Trophoblast cell (in vitro differentiated cells and primary cell): ENCODE data around the gene MPI.

ENCODE experiments used
- DNase-seq, 2 donors: peaks; one replicate each; pipeline ENCODE4 v3.0.0-alpha.2; 2016
- H2AFZ ChIP-seq: 2 replicates; pipeline ENCODE4 v1.6.1; 2013; ENCODE audit warnings: low read length, moderate library complexity, mild to moderate bottlenecking; ENCODE audit not compliant: insufficient read depth, poor library complexity
- H2AK5ac ChIP-seq: 2 replicates; pipeline ENCODE4 v1.6.1; 2013; ENCODE audit warnings: mild to moderate bottlenecking, low read length
- H2BK120ac ChIP-seq: 2 replicates; pipeline ENCODE4 v1.6.1; 2013; ENCODE audit warnings: low read length, mild to moderate bottlenecking, moderate library complexity; ENCODE audit not compliant: insufficient read depth, poor library complexity
- H2BK12ac ChIP-seq: 2 replicates; pipeline ENCODE4 v1.6.1; 2013; ENCODE audit warnings: mild to moderate bottlenecking, low read length, moderate library complexity
- H2BK5ac ChIP-seq: 2 replicates; pipeline ENCODE4 v1.6.1; 2013; ENCODE audit warnings: low read length, low read depth, moderate library complexity, mild to moderate bottlenecking; ENCODE audit not compliant: poor library complexity
- H3K14ac ChIP-seq: 2 replicates; pipeline ENCODE4 v1.6.1; 2013; ENCODE audit warnings: mild to moderate bottlenecking, low read length
- H3K18ac ChIP-seq: 2 replicates; pipeline ENCODE4 v1.6.1; 2013; ENCODE audit warnings: mild to moderate bottlenecking, low read length
- H3K23ac ChIP-seq: 2 replicates; pipeline ENCODE4 v1.6.1; 2013; ENCODE audit warnings: low read length
- H3K27ac ChIP-seq: 2 replicates; pipeline ENCODE4 v1.5.1; 2013; ENCODE audit warnings: low read depth, mild to moderate bottlenecking, inconsistent platforms, low read length, moderate library complexity
- H3K27me3 ChIP-seq: 2 replicates; pipeline ENCODE4 v1.6.1; 2013; ENCODE audit warnings: inconsistent platforms, mild to moderate bottlenecking, low read length, moderate library complexity; ENCODE audit not compliant: insufficient read depth
- H3K36me3 ChIP-seq, 2 experiments: 1 replicate in 1 of 2; 2 replicates in 1 of 2; pipeline ENCODE4 v1.6.1; 2013; ENCODE audit warnings: low read length in 2 of 2, mild to moderate bottlenecking in 2 of 2, moderate library complexity in 1 of 2; ENCODE audit not compliant: insufficient read depth in 2 of 2, control insufficient read depth in 1 of 2
- H3K4ac ChIP-seq: 2 replicates; pipeline ENCODE4 v1.6.1; 2013; ENCODE audit warnings: low read depth, mild to moderate bottlenecking, low read length, moderate library complexity
- H3K4me1 ChIP-seq, 2 experiments: 1 replicate in 1 of 2; 2 replicates in 1 of 2; pipeline ENCODE4 v1.6.1; 2013; ENCODE audit warnings: low read length in 2 of 2, mild to moderate bottlenecking in 2 of 2, moderate library complexity in 1 of 2; ENCODE audit not compliant: insufficient read depth in 2 of 2, control insufficient read depth in 1 of 2
- H3K4me2 ChIP-seq: 2 replicates; pipeline ENCODE4 v1.6.1; 2013; ENCODE audit warnings: inconsistent platforms, mild to moderate bottlenecking, low read length, moderate library complexity
- H3K4me3 ChIP-seq: 2 replicates; pipeline ENCODE4 v1.5.1; 2013; ENCODE audit warnings: mild to moderate bottlenecking, low read depth, low read length, inconsistent platforms
- H3K79me1 ChIP-seq: one replicate; pipeline ENCODE4 v1.6.1; 2013; ENCODE audit warnings: low read length
- H3K79me2 ChIP-seq: 2 replicates; pipeline ENCODE4 v1.6.1; 2013; ENCODE audit warnings: low read length, mild to moderate bottlenecking; ENCODE audit not compliant: control insufficient read depth, insufficient read depth, poor library complexity
- H3K9ac ChIP-seq: 2 replicates; pipeline ENCODE4 v1.6.1; 2013; ENCODE audit warnings: mild to moderate bottlenecking, low read length
- H3K9me3 ChIP-seq: 2 replicates; pipeline ENCODE4 v1.6.1; 2013; ENCODE audit warnings: low read depth, mild to moderate bottlenecking, control low read depth, inconsistent platforms, low read length; ENCODE audit not compliant: insufficient read depth
- H4K12ac ChIP-seq: 2 replicates; pipeline ENCODE4 v1.6.1; 2013; ENCODE audit warnings: low read depth, mild to moderate bottlenecking, low read length, moderate library complexity
- H4K8ac ChIP-seq: 2 replicates; pipeline ENCODE4 v1.6.1; 2013; ENCODE audit warnings: low read depth, mild to moderate bottlenecking, low read length, moderate library complexity
- H4K91ac ChIP-seq: one replicate; pipeline ENCODE4 v1.6.1; 2013; ENCODE audit warnings: low read depth, mild to moderate bottlenecking, low read length, moderate library complexity
- WGBS: extraction: QIAGEN DNeasy Blood & Tissue Kit; methylation state at CpG from one replicate; pipeline ENCODE4 v1.1.7; 2013; ENCODE audit warnings: missing lambda C conversion rate; ENCODE audit not compliant: insufficient read length, insufficient coverage; ENCODE audit errors: extremely low coverage; 5-methylcytosine and 5-hydroxymethylcytosine counted together

Gene MPI

GRCh38 chr15:74842581-74843444, 47.0 kb upstream of the MPI start, which contains the start of gene ULK3:
ULK3 (minus strand) TSS chr15:74843156; CDS start chr15:74843105, 51 bp downstream.
- H3K79me1 ChIP-seq = peaks cover 6% of the 10 kb centered on the region
- peaks cover 11 to 12% of the 10 kb centered on the region in 2 experiments for H3K4me1 ChIP-seq
- H3K18ac ChIP-seq = peak within 1 kb of the TSS; percentile 67
- peak within 1 kb of the TSS; percentile 78 for H2BK5ac ChIP-seq
- peaks cover 3% of the 10 kb centered on the region for H3K79me2 ChIP-seq
- peak within 1 kb of the TSS; percentile 95 for H3K4me2 ChIP-seq
- peak within 1 kb of the TSS; percentile 60 for H2AK5ac ChIP-seq
- peak within 1 kb of the TSS; percentile 55 for H2BK120ac ChIP-seq
- H4K91ac ChIP-seq = peak within 1 kb of the TSS; percentile 85
- H2AFZ ChIP-seq = peak within 1 kb of the TSS; percentile 84
- H3K27me3 ChIP-seq = no peaks in the 10 kb centered on the region
- peak within 1 kb of the TSS; percentile 90 for H3K9ac ChIP-seq
- H3K4me3 ChIP-seq = peak within 1 kb of the TSS; percentile 91
- peaks cover 18 to 24% of the 10 kb centered on the region in 2 experiments for H3K36me3 ChIP-seq
- no peak within 1 kb of the TSS for H2BK12ac ChIP-seq
- peak within 1 kb of the TSS; percentile 92 for H4K8ac ChIP-seq
- H3K23ac ChIP-seq = no peak within 1 kb of the TSS
- H3K4ac ChIP-seq = peak within 1 kb of the TSS; percentile 48
- peak; percentile 89 to 92 for DNase-seq
- H3K27ac ChIP-seq = peak within 1 kb of the TSS; percentile 81
- peak within 1 kb of the TSS; percentile 81 for H4K12ac ChIP-seq
- WGBS = no CpG with 5 or more reads among the region's 84 CpGs
- H3K14ac ChIP-seq = peak within 1 kb of the TSS; percentile 72
- H3K9me3 ChIP-seq = no peaks in the 10 kb centered on the region

- DNase-seq = no peak
- Histone ChIP-seq H3K18ac (peak overlapping the region; percentile 60), H2BK5ac (peak overlapping the region; percentile 78), H2BK12ac (no peak overlapping the region), H2BK120ac (peak overlapping the region; percentile 39), H3K36me3 (peaks cover 24 to 30% of the 10 kb centered on the region in 2 experiments), H3K9ac (peak overlapping the region; percentile 90), H3K4me3 (peak overlapping the region; percentile 63), H4K12ac (peak overlapping the region; percentile 81), H3K4me2 (peak overlapping the region; percentile 95), H4K91ac (peak overlapping the region; percentile 64), H3K23ac (no peak overlapping the region), H3K4me1 (peaks cover 11 to 12% of the 10 kb centered on the region in 2 experiments), H3K4ac (peak overlapping the region; percentile 48), H3K27ac (peak overlapping the region; percentile 72), H3K79me1 (peaks cover 6% of the 10 kb centered on the region), H2AFZ (peak overlapping the region; percentile 56), H2AK5ac (peak overlapping the region; percentile 60), H3K79me2 (peaks cover 3% of the 10 kb centered on the region), H3K9me3 (no peaks in the 10 kb centered on the region), H4K8ac (peak overlapping the region; percentile 70), H3K27me3 (no peaks in the 10 kb centered on the region), H3K14ac (peak overlapping the region; percentile 72)
- WGBS = no CpG with 5 or more reads among the region's 18 CpGs
These were observed 46.4 kb upstream of the MPI start for GRCh38 chr15:74843445-74843828.

GRCh38 chr15:74843891-74844299, 45.9 kb upstream of the MPI start:
- H2BK120ac ChIP-seq = no peak overlapping the region
- H2BK5ac ChIP-seq = no peak overlapping the region
- H3K27me3 ChIP-seq = no peaks in the 10 kb centered on the region
- no peak overlapping the region for H4K12ac ChIP-seq
- no peak overlapping the region for H4K91ac ChIP-seq
- no peak overlapping the region for H3K27ac ChIP-seq
- H3K79me1 ChIP-seq = peaks cover 6% of the 10 kb centered on the region
- H3K79me2 ChIP-seq = peaks cover 3% of the 10 kb centered on the region
- peaks cover 27 to 33% of the 10 kb centered on the region in 2 experiments for H3K36me3 ChIP-seq
- no peak overlapping the region for H3K4me3 ChIP-seq
- no peak overlapping the region for H4K8ac ChIP-seq
- H2AK5ac ChIP-seq = no peak overlapping the region
- H3K4me2 ChIP-seq = no peak overlapping the region
- no CpG with 5 or more reads among the region's 12 CpGs for WGBS
- H3K14ac ChIP-seq = no peak overlapping the region
- peak in 1 of 2 donors; percentile 31 for DNase-seq
- H3K4ac ChIP-seq = no peak overlapping the region
- no peaks in the 10 kb centered on the region for H3K9me3 ChIP-seq
- H2BK12ac ChIP-seq = no peak overlapping the region
- H3K23ac ChIP-seq = no peak overlapping the region
- peaks cover 11 to 12% of the 10 kb centered on the region in 2 experiments for H3K4me1 ChIP-seq
- no peak overlapping the region for H3K18ac ChIP-seq
- H2AFZ ChIP-seq = no peak overlapping the region
- no peak overlapping the region for H3K9ac ChIP-seq

- no peak overlapping the region for H3K18ac ChIP-seq
- H3K14ac ChIP-seq = no peak overlapping the region
- H4K8ac ChIP-seq = no peak overlapping the region
- H3K79me1 ChIP-seq = peaks cover 6% of the 10 kb centered on the region
- no peak overlapping the region for H3K4me3 ChIP-seq
- H2BK5ac ChIP-seq = no peak overlapping the region
- no peaks in the 10 kb centered on the region for H3K27me3 ChIP-seq
- peak overlapping the region; percentile 2 for H3K27ac ChIP-seq
- no peak overlapping the region for H3K9ac ChIP-seq
- H2BK12ac ChIP-seq = no peak overlapping the region
- no peak overlapping the region for H2AK5ac ChIP-seq
- WGBS = no CpG with 5 or more reads among the region's 12 CpGs
- H3K23ac ChIP-seq = no peak overlapping the region
- H2AFZ ChIP-seq = no peak overlapping the region
- no peak overlapping the region for H3K4ac ChIP-seq
- no peak overlapping the region for H4K91ac ChIP-seq
- no peaks in the 10 kb centered on the region for H3K9me3 ChIP-seq
- H3K4me1 ChIP-seq = peaks cover 11 to 12% of the 10 kb centered on the region in 2 experiments
- H3K79me2 ChIP-seq = peaks cover 3% of the 10 kb centered on the region
- DNase-seq = no peak
- peaks cover 27 to 33% of the 10 kb centered on the region in 2 experiments for H3K36me3 ChIP-seq
- H2BK120ac ChIP-seq = no peak overlapping the region
- no peak overlapping the region for H3K4me2 ChIP-seq
- no peak overlapping the region for H4K12ac ChIP-seq
These were observed 45.3 kb upstream of the MPI start for GRCh38 chr15:74844319-74845207.
